NCI-H146 treated with DMSO at 0.1 percent for 48 hours (cell line): Measurements from ENCODE around the gene CEP43.

ENCODE experiments used
- DNase-seq: peaks from one replicate; lab custom pipeline; 2025; ENCODE audit not compliant: unreplicated experiment; lab: John Stamatoyannopoulos, UW

CEP43 gene

GRCh38 chr6:166999145-166999883 lies at the start of gene CEP43:
TSS of gene CEP43 (plus strand) at chr6:166999397. CDS start at chr6:166999413, 16 bp downstream.
- DNase-seq = peak; percentile 97

- no peak for DNase-seq
Measured at GRCh38 chr6:166949528-166950442, 49.4 kb upstream of the CEP43 start.

GRCh38 chr6:166950443-166950821 lies 48.8 kb upstream of the CEP43 start:
- DNase-seq = no peak

GRCh38 chr6:166950892-166951669 lies 48.1 kb upstream of the CEP43 start:
- peak; percentile 30 for DNase-seq

- DNase-seq = no peak
Measured at GRCh38 chr6:166951670-166952060, 47.5 kb upstream of the CEP43 start.

- DNase-seq = no peak
Measured at GRCh38 chr6:166952121-166952520, 47.1 kb upstream of the CEP43 start.

GRCh38 chr6:166952567-166953486 lies 46.4 kb upstream of the CEP43 start:
- DNase-seq = no peak

GRCh38 chr6:166954118-166954713 lies 45.0 kb upstream of the CEP43 start:
- no peak for DNase-seq

- DNase-seq = no peak
Measured at GRCh38 chr6:166955121-166955864, 43.9 kb upstream of the CEP43 start.

GRCh38 chr6:166955865-166956443 lies 43.2 kb upstream of the CEP43 start:
- DNase-seq = peak; percentile 78

- peak; percentile 91 for DNase-seq
Measured at GRCh38 chr6:166956444-166957086, 42.6 kb upstream of the CEP43 start, which contains the start of gene RNASET2. TSS of gene RNASET2 (minus strand) at chr6:166956550. CDS start at chr6:166956182, 368 bp downstream.

- DNase-seq = peak; percentile 77
Measured at GRCh38 chr6:166957087-166957804, 42.0 kb upstream of the CEP43 start.

GRCh38 chr6:166957805-166958076 lies 41.5 kb upstream of the CEP43 start:
- no peak for DNase-seq

- no peak for DNase-seq
Measured at GRCh38 chr6:166958926-166959861, 40.0 kb upstream of the CEP43 start.

GRCh38 chr6:166959911-166960608 lies 39.1 kb upstream of the CEP43 start:
- DNase-seq = no peak

GRCh38 chr6:166960609-166960978 lies 38.6 kb upstream of the CEP43 start:
- no peak for DNase-seq
